WTC11 (cell line): ENCODE data around the gene BRD4. TPM values are rescaled to one million over a fixed set of nuclear protein-coding genes. Genes with fewer than 3 reads are reported as not detected.

Source experiments
- ATAC-seq: fragments of 200-7000 bp; cut with Tn5 transposase; 2 replicates; pipeline ENCODE4 v1.10.0; 2021; ENCODE audit warnings: mild to moderate bottlenecking, moderate library complexity
- CTCF ChIA-PET: fragments of 300-600 bp; sonication (Branson Sonifier 250); formaldehyde crosslinking; loops from one replicate; lab custom pipeline; 2021; ENCODE audit warnings: antibody characterized with exemption; lab: Charles Lee
- POLR2A ChIA-PET: fragments of 350-600 bp; sonication (Branson Sonifier 250); formaldehyde crosslinking; loops from one replicate; lab custom pipeline; 2021; ENCODE audit warnings: antibody characterized with exemption; lab: Charles Lee
- DNase-seq: peaks from one replicate; pipeline ENCODE4 v3.0.0; 2021; ENCODE audit warnings: low spot score
- H3K27ac Mint-ChIP-seq: 2 replicates; pipeline ENCODE4 v1.8.0; 2021; ENCODE audit warnings: mixed read lengths
- H3K27me3 Mint-ChIP-seq: 2 replicates; pipeline ENCODE4 v1.8.0; 2021; ENCODE audit warnings: low read depth, mild to moderate bottlenecking, moderate library complexity, mixed read lengths
- H3K36me3 Mint-ChIP-seq: 2 replicates; pipeline ENCODE4 v1.8.0; 2021; ENCODE audit warnings: mixed read lengths
- H3K4me1 Mint-ChIP-seq: 2 replicates; pipeline ENCODE4 v1.8.0; 2022; ENCODE audit warnings: mixed read lengths
- H3K4me3 Mint-ChIP-seq: 2 replicates; pipeline ENCODE4 v1.8.0; 2021; ENCODE audit warnings: mild to moderate bottlenecking, moderate library complexity, mixed read lengths
- H3K9me3 Mint-ChIP-seq: 2 replicates; pipeline ENCODE4 v1.8.0; 2021; ENCODE audit warnings: mixed read lengths
- CTCF ChIP-seq: fragments of 200-600 bp; IDR thresholded peaks from 2 replicates; pipeline ENCODE4 v1.8.0; 2022; ENCODE audit warnings: antibody characterized with exemption
- E2F5 ChIP-seq: sonication (generic); formaldehyde crosslinking; IDR thresholded peaks from 2 replicates; pipeline ENCODE4 v1.8.1; 2022; ENCODE audit warnings: mild to moderate bottlenecking, moderate library complexity, missing genetic modification reagents
- ELF4 ChIP-seq: sonication (generic); formaldehyde crosslinking; IDR thresholded peaks from 2 replicates; pipeline ENCODE4 v1.8.1; 2022; ENCODE audit warnings: low read depth, mild to moderate bottlenecking, moderate library complexity, missing genetic modification reagents
- ERG ChIP-seq: fragments of 250-450 bp; sonication (Bioruptor Pico); IDR thresholded peaks from 2 replicates; pipeline ENCODE4 v1.8.0; 2021; ENCODE audit warnings: mild to moderate bottlenecking
- GABPB1 ChIP-seq: sonication (generic); formaldehyde crosslinking; IDR thresholded peaks from 2 replicates; pipeline ENCODE4 v1.8.1; 2023; ENCODE audit warnings: mild to moderate bottlenecking, missing genetic modification reagents
- IRF1 ChIP-seq: sonication (generic); formaldehyde crosslinking; IDR thresholded peaks from 2 replicates; pipeline ENCODE4 v1.8.0; 2023; ENCODE audit warnings: missing genetic modification reagents
- MYBL2 ChIP-seq: sonication (generic); formaldehyde crosslinking; IDR thresholded peaks from 2 replicates; pipeline ENCODE4 v1.8.1; 2023; ENCODE audit warnings: mild to moderate bottlenecking, moderate library complexity, missing genetic modification reagents
- NFE2L1 ChIP-seq: sonication (generic); formaldehyde crosslinking; IDR thresholded peaks from 2 replicates; pipeline ENCODE4 v1.8.1; 2023; ENCODE audit warnings: missing genetic modification reagents
- PRRX2 ChIP-seq: fragments of 250-450 bp; sonication (Bioruptor Pico); IDR thresholded peaks from 2 replicates; pipeline ENCODE4 v1.8.0; 2021; ENCODE audit warnings: mild to moderate bottlenecking
- SMAD3 ChIP-seq: sonication (generic); formaldehyde crosslinking; IDR thresholded peaks from 2 replicates; pipeline ENCODE4 v1.8.0; 2022; ENCODE audit warnings: missing genetic modification reagents, mild to moderate bottlenecking, borderline replicate concordance
- STAT6 ChIP-seq: sonication (generic); formaldehyde crosslinking; conservative IDR thresholded peaks from 2 replicates; pipeline ENCODE4 v1.8.1; 2023; ENCODE audit warnings: mild to moderate bottlenecking, low read depth, missing genetic modification reagents, moderate library complexity
- ZNF121 ChIP-seq: sonication (generic); formaldehyde crosslinking; IDR thresholded peaks from 2 replicates; pipeline ENCODE4 v1.8.0; 2023; ENCODE audit warnings: missing genetic modification reagents
- ZNF219 ChIP-seq: sonication (generic); formaldehyde crosslinking; IDR thresholded peaks from 2 replicates; pipeline ENCODE4 v1.8.0; 2023; ENCODE audit warnings: missing genetic modification reagents, mild to moderate bottlenecking, borderline replicate concordance
- ZNF263 ChIP-seq: sonication (generic); formaldehyde crosslinking; IDR thresholded peaks from 2 replicates; pipeline ENCODE4 v1.8.1; 2022; ENCODE audit warnings: low read depth, mild to moderate bottlenecking, moderate library complexity, missing genetic modification reagents
- total RNA-seq: library from RNA; stranded (reverse); gene quantifications from 3 replicates; pipeline ENCODE4 v1.2.3, GENCODE V29; 2021

Gene BRD4
- total RNA-seq, 1 experiment from 2014 or later, result 128 TPM

- TF ChIP-seq STAT6 (CRISPR knock-in tag), result no peak
- no peak for TF ChIP-seq SMAD3
Observed at GRCh38 chr19:15331419-15332310, 674 bp downstream of the BRD4 start (continued).

- CTCF ChIA-PET, result no interaction called here
- TF ChIP-seq MYBL2, result 0 out of 2 replicates have a peak, but pooled peaks have one; percentile 24
- no peak for TF ChIP-seq E2F5
- no peak for TF ChIP-seq IRF1 (CRISPR knock-in tag)
- no peak for TF ChIP-seq ERG (CRISPR knock-in tag)
- TF ChIP-seq PRRX2 (CRISPR knock-in tag), result no peak
- peak; percentile 77; the same call in 1 of the 2 replicates for TF ChIP-seq ZNF263
- TF ChIP-seq NFE2L1 (CRISPR knock-in tag), result peak; percentile 62
- no peak for TF ChIP-seq ZNF121 (CRISPR knock-in tag)
- TF ChIP-seq CTCF, result no peak
- no peak for TF ChIP-seq GABPB1 (CRISPR knock-in tag)
- Mint-ChIP-seq H3K36me3 (no peaks in the 10 kb centered on the region), H3K27ac (peak overlapping the region; percentile 94), H3K4me1 (peaks cover 41% of the 10 kb centered on the region), H3K9me3 (no peaks in the 10 kb centered on the region), H3K4me3 (peak overlapping the region; percentile 91), H3K27me3 (no peaks in the 10 kb centered on the region)
- POLR2A ChIA-PET, result interaction anchor here (0.6 kb wide), 1 partner anchor 32 kb away, joined by 8 read pairs; no protein-coding TSS in a partner anchor
- ATAC-seq (0 out of 2 replicates have a peak, but pooled peaks have one; percentile 7), DNase-seq (no peak)
Observed at GRCh38 chr19:15330801-15331418, 1.4 kb downstream of the BRD4 start.

- Mint-ChIP-seq H3K4me3 (no peak overlapping the region), H3K4me1 (peaks cover 63% of the 10 kb centered on the region)
Observed at GRCh38 chr19:15328312-15328711, 4.0 kb downstream of the BRD4 start.

More at GRCh38 chr19:15328312-15328711, 4.0 kb downstream of the BRD4 start:
- DNase-seq (no peak), ATAC-seq (no peak)
- H3K36me3 Mint-ChIP-seq, result no peaks in the 10 kb centered on the region
- H3K27ac Mint-ChIP-seq, result peak overlapping the region; percentile 72; the same call in 1 of the 2 replicates
- no peaks in the 10 kb centered on the region; the same call in 1 of the 2 replicates for H3K9me3 Mint-ChIP-seq
- CTCF ChIA-PET, result interaction anchor here (1.0 kb wide), 1 partner anchor 11 kb away, joined by 3 read pairs; no protein-coding TSS in a partner anchor
- no peaks in the 10 kb centered on the region for H3K27me3 Mint-ChIP-seq
- POLR2A ChIA-PET, result no interaction called here
- no peak for TF ChIP-seq ZNF219 (CRISPR knock-in tag)
- no peak for TF ChIP-seq ELF4 (CRISPR knock-in tag)
